Adipose tissue (tissue), 3 donors: ENCODE measurements around the gene TFEB. TPM values are rescaled to one million over a fixed set of nuclear protein-coding genes. Genes with fewer than 3 reads are reported as not detected.

Experiments
- H3K27ac ChIP-seq: one replicate; pipeline ENCODE4 v1.5.1; 2013; ENCODE audit warnings: low read depth, low read length
- WGBS, 3 donors: extraction: QIAGEN DNeasy Blood & Tissue Kit; methylation state at CpG; one replicate each; pipeline ENCODE4 v1.1.7; 2013; 5-methylcytosine and 5-hydroxymethylcytosine counted together
- polyA plus RNA-seq, 3 donors: library from polyadenylated mRNA; stranded (reverse); fragments of 200-250 nt; gene quantifications; one replicate each; pipeline ENCODE4 v1.2.3, GENCODE V29; 2013
- donor health status: healthy with polysubstance abuse.
- donor health status: Bipolar disorder and iron deficiency.
- donor health status: healthy.

TFEB gene
- polyA plus RNA-seq, 3 donors = 10.1 to 18.1 (median 13.9) TPM

DNA sequence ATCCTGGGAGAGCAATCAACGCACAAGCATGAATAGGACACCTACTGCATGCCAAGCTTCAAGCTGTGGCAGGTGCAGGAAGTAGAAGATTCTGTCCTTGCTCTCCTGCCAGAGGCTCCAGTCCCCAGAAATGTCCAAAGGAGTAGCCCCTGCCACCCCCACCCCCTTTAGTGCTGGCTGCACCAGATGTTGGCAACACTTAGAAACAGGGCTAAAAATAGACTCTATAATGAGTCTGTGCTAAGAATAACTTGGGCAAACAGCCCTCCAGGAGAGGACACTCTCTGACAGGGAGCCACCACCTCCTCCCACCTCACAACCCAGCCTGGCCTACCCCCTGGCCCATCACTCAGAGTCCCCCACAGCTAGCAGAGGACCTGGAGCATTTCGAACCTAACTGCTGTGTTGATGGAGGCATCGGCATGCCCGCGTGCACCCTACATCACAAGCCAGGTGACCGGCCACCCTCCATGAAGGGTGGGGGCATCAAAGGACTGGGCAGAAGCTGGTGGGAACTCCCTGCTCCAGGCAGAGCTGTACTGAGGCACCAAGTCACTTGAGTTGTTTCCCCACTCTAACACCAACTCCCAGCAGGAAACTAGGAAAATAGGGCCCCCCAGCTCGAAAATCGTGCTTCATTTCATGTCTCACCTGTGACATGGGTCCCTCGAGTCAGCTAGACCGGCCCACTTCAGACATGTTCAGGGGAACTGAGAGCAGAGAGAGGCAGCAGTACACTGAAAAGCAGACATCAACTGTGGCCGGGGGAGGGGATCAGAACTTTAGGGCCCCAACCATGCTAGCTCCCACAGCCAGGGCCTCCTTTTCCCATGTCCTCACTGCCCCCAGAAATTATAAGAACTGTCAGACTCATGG is 18.7 kb downstream of the TFEB start:
- H3K27ac ChIP-seq = no peak overlapping the region
- 75 to 90% (median 90%) methylated on average over 11 of the region's 11 CpGs for WGBS, 3 donors

DNA sequence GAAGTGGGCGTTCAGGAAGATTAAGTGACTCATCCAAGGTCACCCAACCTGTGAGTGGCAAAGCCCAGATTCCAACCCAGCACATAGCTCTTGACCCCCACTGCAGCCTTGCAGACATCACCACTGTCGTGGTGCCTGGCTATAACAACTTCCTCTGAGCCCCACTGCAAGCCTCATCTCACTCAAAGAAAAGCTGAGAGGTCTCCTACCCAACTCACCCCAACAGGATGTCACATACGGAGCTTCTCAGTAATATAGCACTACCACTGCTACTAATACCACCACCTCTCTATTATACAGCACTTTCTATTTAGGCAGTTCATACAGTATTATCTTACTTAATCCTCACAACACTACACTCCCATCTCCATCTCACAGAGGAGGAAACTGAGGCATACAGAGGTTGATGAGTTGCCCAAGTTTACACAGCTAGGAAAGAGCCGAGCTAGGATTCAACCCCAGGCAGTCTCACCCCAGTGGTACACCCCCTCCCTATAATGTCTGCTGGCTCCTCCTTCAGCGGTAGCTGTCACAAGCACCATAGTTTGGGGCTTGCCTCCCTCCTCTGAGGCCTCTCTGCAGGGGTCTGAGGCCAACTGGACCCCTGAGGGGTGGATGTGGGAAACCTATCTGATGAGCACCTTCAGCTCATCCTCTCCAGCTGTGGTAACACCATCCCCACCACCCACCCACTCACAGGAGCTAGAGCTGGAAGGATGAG is 19.5 kb downstream of the TFEB start:
- no peak overlapping the region for H3K27ac ChIP-seq
- WGBS, 3 donors = 80 to 83% (median 82%) methylated on average over 5 of the region's 5 CpGs

- WGBS, 3 donors = 89 to 94% (median 89%) methylated on average over 14 of the region's 14 CpGs
- no peak overlapping the region for H3K27ac ChIP-seq
Measured at GRCh38 chr6:41714556-41715273, 20.7 kb downstream of the TFEB start.

- 59 to 83% (median 79%) methylated on average over 14 of the region's 14 CpGs for whole genome bisulfite sequencing, 3 donors
- no peak overlapping the region for H3K27ac ChIP-seq
Measured at GRCh38 chr6:41713650-41714291, 21.6 kb downstream of the TFEB start.

- WGBS, 3 donors = 52 to 60% (median 57%) methylated on average over 9 of the region's 9 CpGs
- H3K27ac ChIP-seq = no peak overlapping the region
Measured at GRCh38 chr6:41713159-41713649, 22.2 kb downstream of the TFEB start.

DNA sequence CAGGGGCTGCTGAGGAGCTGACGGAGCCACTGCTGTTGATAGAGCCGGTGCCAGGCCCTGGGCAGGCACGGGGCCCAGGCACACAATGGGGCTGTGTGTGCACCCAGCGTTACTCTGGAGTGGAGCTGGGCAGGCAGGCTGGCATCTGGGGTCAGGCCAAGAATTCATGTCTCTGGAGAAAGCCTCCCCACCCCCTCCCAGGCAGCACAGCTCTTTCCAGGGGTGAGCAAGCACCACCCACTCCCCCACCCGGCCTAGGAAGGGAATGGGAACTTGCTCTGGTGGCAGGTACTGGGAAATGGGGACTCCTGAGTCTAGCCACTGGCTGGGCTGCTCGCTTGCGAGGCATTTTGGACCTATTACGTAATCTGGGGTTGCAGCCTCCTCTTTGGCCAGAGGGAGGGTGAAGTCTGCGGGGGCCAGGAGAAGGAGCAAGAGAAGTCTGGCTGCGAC is 22.7 kb downstream of the TFEB start:
- peak overlapping the region; percentile 2 for H3K27ac ChIP-seq
- WGBS, 3 donors = 38 to 69% (median 49%) methylated on average over 9 to 10 of the region's 10 CpGs

GRCh38 chr6:41711323-41712038 is 23.9 kb downstream of the TFEB start:
- H3K27ac ChIP-seq = no peak overlapping the region
- WGBS, 3 donors = 91 to 94% (median 91%) methylated on average over 9 of the region's 9 CpGs

- WGBS, 3 donors = 91 to 95% (median 93%) methylated on average over 2 of the region's 2 CpGs
- no peak overlapping the region for H3K27ac ChIP-seq
Measured at GRCh38 chr6:41709375-41709774, 26.0 kb downstream of the TFEB start.

GRCh38 chr6:41708856-41709255 is 26.6 kb downstream of the TFEB start:
- 92 to 97% (median 95%) methylated on average over 3 of the region's 3 CpGs for WGBS, 3 donors
- no peak overlapping the region for H3K27ac ChIP-seq

GRCh38 chr6:41707565-41708200 is 27.7 kb downstream of the TFEB start:
- 46 to 78% (median 52%) methylated on average over 14 of the region's 14 CpGs for WGBS, 3 donors
- no peak overlapping the region for H3K27ac ChIP-seq

- 62 to 90% (median 68%) methylated on average over 9 of the region's 9 CpGs for WGBS, 3 donors
- H3K27ac ChIP-seq = no peak overlapping the region
Measured at GRCh38 chr6:41706876-41707564, 28.4 kb downstream of the TFEB start.

- WGBS, 3 donors = 37 to 66% (median 45%) methylated on average over 14 to 15 of the region's 15 CpGs
- no peak overlapping the region for H3K27ac ChIP-seq
Measured at GRCh38 chr6:41705996-41706835, 29.2 kb downstream of the TFEB start.

- WGBS, 3 donors = 75 to 83% (median 77%) methylated on average over 12 of the region's 12 CpGs
- no peak overlapping the region for H3K27ac ChIP-seq
Measured at GRCh38 chr6:41705311-41705995, 30.0 kb downstream of the TFEB start.

GRCh38 chr6:41704656-41705310 is 30.6 kb downstream of the TFEB start:
- H3K27ac ChIP-seq = no peak overlapping the region
- 94 to 95% (median 95%) methylated on average over 5 of the region's 5 CpGs for whole genome bisulfite sequencing, 3 donors

GRCh38 chr6:41704028-41704427 is 31.4 kb downstream of the TFEB start:
- 79 to 88% (median 80%) methylated on average over 7 of the region's 7 CpGs for WGBS, 3 donors
- H3K27ac ChIP-seq = no peak overlapping the region
